Transverse colon (tissue), 4 donors: ENCODE data around the gene PROCA1. TPM values are rescaled to one million over a fixed set of nuclear protein-coding genes. Genes with fewer than 3 reads are reported as not detected.

Experiments
- DNase-seq: peaks from one replicate; pipeline ENCODE4 v3.0.0-alpha.2; 2019
- H3K27ac ChIP-seq, 4 donors: fragments of 200-600 bp; sonication (generic); 2 replicates each; pipeline ENCODE4 v1.5.1; 2016 to 2018; ENCODE audit warnings: inconsistent platforms in 4 of 4
- H3K27me3 ChIP-seq: fragments of 200-600 bp; sonication (generic); 2 replicates; pipeline ENCODE4 v1.5.1; 2017; ENCODE audit warnings: inconsistent platforms
- H3K36me3 ChIP-seq, 4 donors: fragments of 200-600 bp; sonication (generic); 2 replicates each; pipeline ENCODE4 v1.5.1; 2017 to 2019; ENCODE audit warnings: inconsistent platforms in 4 of 4
- H3K4me1 ChIP-seq, 4 donors: fragments of 200-600 bp; sonication (generic); 2 replicates each; pipeline ENCODE4 v1.5.1; 2017 to 2020; ENCODE audit warnings: inconsistent platforms in 4 of 4
- H3K4me3 ChIP-seq, 4 donors: fragments of 200-600 bp; sonication (generic); 1 replicate in 1 of 4; 2 replicates in 3 of 4; pipeline versions ENCODE4 v1.5.1 to v1.6.1; 2017 to 2019; ENCODE audit warnings: inconsistent platforms in 4 of 4
- H3K9me3 ChIP-seq, 2 donors: fragments of 200-600 bp; sonication (generic); 2 replicates each; pipeline ENCODE4 v1.5.1; 2017 to 2019; ENCODE audit warnings: inconsistent platforms in 2 of 2
- CTCF ChIP-seq, 5 experiments: fragments of 200-600 bp in 3 of 5; fragments of 450-650 bp in 2 of 5; sonication (generic) in 3 of 5; IDR thresholded peaks; 1 replicate in 2 of 5; 2 replicates in 3 of 5; pipeline ENCODE4 v1.5.1; 2016 to 2017; ENCODE audit warnings: antibody characterized with exemption in 5 of 5, inconsistent platforms in 3 of 5, mild to moderate bottlenecking in 2 of 5, moderate library complexity in 1 of 5
- EP300 ChIP-seq: sonication (generic); formaldehyde crosslinking; IDR thresholded peaks from one replicate; pipeline ENCODE4 v1.6.1; 2017; ENCODE audit warnings: antibody characterized with exemption, low read depth
- POLR2A ChIP-seq: fragments of 450-650 bp; IDR thresholded peaks from one replicate; pipeline ENCODE4 v1.6.1; 2016; ENCODE audit warnings: antibody characterized with exemption, mild to moderate bottlenecking, moderate library complexity
- POLR2AphosphoS5 ChIP-seq, 3 donors: sonication (generic); formaldehyde crosslinking; IDR thresholded peaks; one replicate each; pipeline ENCODE4 v1.6.1; 2016; ENCODE audit warnings: antibody characterized with exemption in 3 of 3
- WGBS, 2 donors: methylation state at CpG; one replicate each; pipeline ENCODE4 v1.1.5; 2018; ENCODE audit warnings: low coverage in 1 of 2; 5-methylcytosine and 5-hydroxymethylcytosine counted together
- in situ Hi-C, 4 donors: fragments of 200-750 bp; cut with MboI; loops; one replicate each; pipeline versions ENCODE4 v1.15.0 to v1.15.1; 2017; ENCODE audit warnings: low sequenced_read_pairs in 3 of 4, low pct_ligation_motif_present in 1 of 4, low pct_unique_long_range_greater_than_20kb in 1 of 4
- intact Hi-C: fragments of 100-400 bp; cut with DNase I; formaldehyde crosslinking; loops from one replicate; pipeline ENCODE4 v1.15.1; 2023; ENCODE audit warnings: low total_unique reads
- total RNA-seq, 4 donors: library from RNA; depleted of rRNA; stranded (reverse); fragments of >200 nt; gene quantifications; one replicate each; pipeline ENCODE4 v1.1.0, GENCODE V29; 2016

The PROCA1 gene
- total RNA-seq, 4 donors from 2014 or later: 0.96 to 2.9 (median 1.4) TPM; not detected in 1

- Histone ChIP-seq H3K9me3 (no peaks in the 10 kb centered on the region), H3K36me3 (peaks cover 0 to 18% (median 7%) of the 10 kb centered on the region in 4 donors), H3K27me3 (no peaks in the 10 kb centered on the region), H3K4me3 (no peak overlapping the region), H3K4me1 (peaks cover 7 to 30% (median 12%) of the 10 kb centered on the region in 4 donors), H3K27ac (no peak overlapping the region)
- no peak for DNase-seq
- in situ Hi-C loops: no loop called here
- 85 to 100% methylated on average over 1 of the region's 1 CpG for WGBS, 2 donors
- no peak for TF ChIP-seq POLR2A
- no peak for TF ChIP-seq POLR2AphosphoS5 (IDR thresholded peaks at IDR 0.05)
- TF ChIP-seq CTCF (IDR thresholded peaks at IDR 0.05): no peak
- no peak for TF ChIP-seq EP300
- intact Hi-C loops: no loop called here
Observed at GRCh38 chr17:28667870-28668269, 43.8 kb downstream of the PROCA1 start.

- WGBS, 2 donors: 74 to 86% methylated on average over 2 of the region's 2 CpGs
- Histone ChIP-seq H3K36me3 (no peaks in the 10 kb centered on the region), H3K4me3 (no peak overlapping the region), H3K27me3 (no peaks in the 10 kb centered on the region), H3K4me1 (peaks cover 9 to 35% (median 16%) of the 10 kb centered on the region in 4 donors), H3K9me3 (no peaks in the 10 kb centered on the region), H3K27ac (no peak overlapping the region)
- DNase-seq: no peak
- intact Hi-C loops (no loop called here), in situ Hi-C loops (no loop called here)
- TF ChIP-seq CTCF (IDR thresholded peaks at IDR 0.05) (no peak), EP300 (no peak), POLR2A (no peak), POLR2AphosphoS5 (IDR thresholded peaks at IDR 0.05) (no peak)
Observed at GRCh38 chr17:28665994-28666393, 45.7 kb downstream of the PROCA1 start.

- intact Hi-C loops (no loop called here), in situ Hi-C loops (no loop called here)
- H3K27me3 ChIP-seq: no peaks in the 10 kb centered on the region
- peak overlapping the region in 1 of 4 donors; percentile 95 for H3K27ac ChIP-seq
- no peaks in the 10 kb centered on the region for H3K9me3 ChIP-seq
- TF ChIP-seq EP300 (no peak), CTCF (IDR thresholded peaks at IDR 0.05) (no peak), POLR2A (no peak), POLR2AphosphoS5 (IDR thresholded peaks at IDR 0.05) (no peak)
- no peak for DNase-seq
- no peak overlapping the region for H3K4me3 ChIP-seq
- H3K4me1 ChIP-seq: peaks cover 14 to 46% (median 18%) of the 10 kb centered on the region in 4 donors
- peaks cover 0 to 6% (median 0%) of the 10 kb centered on the region in 4 donors for H3K36me3 ChIP-seq
Observed at GRCh38 chr17:28663723-28664122, 48.0 kb downstream of the PROCA1 start.

GRCh38 chr17:28662527-28662829 lies 49.2 kb downstream of the PROCA1 start:
- Histone ChIP-seq H3K4me1 (peaks cover 14 to 46% (median 18%) of the 10 kb centered on the region in 4 donors), H3K27ac (peak overlapping the region; percentile 95 to 98 (median 95)), H3K36me3 (peaks cover 0 to 9% (median 3%) of the 10 kb centered on the region in 4 donors), H3K9me3 (no peaks in the 10 kb centered on the region), H3K4me3 (peak overlapping the region; percentile 50 to 91 (median 75)), H3K27me3 (no peaks in the 10 kb centered on the region)
- in situ Hi-C loops (no loop called here), intact Hi-C loops (no loop called here)
- TF ChIP-seq CTCF (IDR thresholded peaks at IDR 0.05) (no peak), POLR2AphosphoS5 (IDR thresholded peaks at IDR 0.05) (no peak), POLR2A (no peak), EP300 (no peak)
- WGBS, 2 donors: 0% methylated on average over 10 of the region's 10 CpGs; no CpG with 5 or more reads in 1 of the 2 donors
- no peak for DNase-seq
